PC-3 (cell line): ENCODE measurements around the gene IFNGR1. TPM values are rescaled to one million over a fixed set of nuclear protein-coding genes. Genes with fewer than 3 reads are reported as not detected.

ENCODE experiments used
- ATAC-seq: fragments of 200-7000 bp; cut with Tn5 transposase; 2 replicates; pipeline ENCODE4 v1.9.1; 2020; ENCODE audit warnings: mild to moderate bottlenecking, moderate library complexity
- BruUV-seq: library from RNA; stranded (reverse); fragments of 400-500 nt; replicated peaks from 2 replicates; lab custom pipeline; 2021; lab: Mats Ljungman, UMichigan
- CTCF ChIA-PET: fragments of 300-600 bp; sonication (Branson Sonifier 250); formaldehyde crosslinking; loops from one replicate; lab custom pipeline; 2022; ENCODE audit warnings: antibody characterized with exemption; lab: Charles Lee
- POLR2A ChIA-PET: fragments of 300-600 bp; sonication (Branson Sonifier 250); formaldehyde crosslinking; loops from one replicate; lab custom pipeline; 2022; ENCODE audit warnings: antibody characterized with exemption; ENCODE audit not compliant: unreplicated experiment; lab: Charles Lee
- DNase-seq: peaks from one replicate; pipeline ENCODE4 v3.0.0-alpha.2; 2015
- H2AFZ ChIP-seq: fragments of 300-600 bp; sonication (generic); 2 replicates; pipeline ENCODE4 v1.6.0; 2016; ENCODE audit warnings: antibody characterized with exemption, low read length
- H3F3A ChIP-seq: fragments of 300-600 bp; sonication (generic); one replicate; pipeline ENCODE4 v1.6.0; 2017; ENCODE audit warnings: antibody characterized with exemption, low read length, control low read depth, mild to moderate bottlenecking; ENCODE audit not compliant: unreplicated experiment
- H3K27ac ChIP-seq: fragments of 300-600 bp; sonication (generic); 2 replicates; pipeline ENCODE4 v1.5.1; 2016; ENCODE audit warnings: mild to moderate bottlenecking, low read length
- H3K27me3 ChIP-seq: fragments of 300-600 bp; sonication (generic); 2 replicates; pipeline ENCODE4 v1.6.1; 2016; ENCODE audit warnings: low read length, mixed read lengths
- H3K36me3 ChIP-seq: fragments of 300-600 bp; sonication (generic); 2 replicates; pipeline ENCODE4 v1.6.1; 2016; ENCODE audit warnings: low read depth, mixed run types, low read length, mixed read lengths
- H3K4me1 ChIP-seq: fragments of 300-600 bp; sonication (generic); 2 replicates; pipeline ENCODE4 v1.5.1; 2016; ENCODE audit warnings: low read length; ENCODE audit not compliant: insufficient read depth
- H3K4me2 ChIP-seq: fragments of 300-600 bp; sonication (generic); 2 replicates; pipeline ENCODE4 v1.6.0; 2016; ENCODE audit warnings: low read length
- H3K4me3 ChIP-seq: fragments of 300-600 bp; sonication (generic); 2 replicates; pipeline ENCODE4 v1.5.1; 2016; ENCODE audit warnings: mild to moderate bottlenecking, low read length, mixed read lengths
- H3K79me2 ChIP-seq: fragments of 300-600 bp; sonication (generic); 2 replicates; pipeline ENCODE4 v1.6.1; 2017; ENCODE audit warnings: low read length, mixed read lengths
- H3K9ac ChIP-seq: fragments of 300-600 bp; sonication (generic); 2 replicates; pipeline ENCODE4 v1.6.0; 2016; ENCODE audit warnings: mild to moderate bottlenecking, low read length
- H3K9me2 ChIP-seq: fragments of 300-600 bp; sonication (generic); replicated peaks from 2 replicates; pipeline ENCODE4 v1.6.1; 2016; ENCODE audit warnings: mixed run types, low read length, mixed read lengths
- H3K9me3 ChIP-seq: fragments of 300-600 bp; sonication (generic); 2 replicates; pipeline ENCODE4 v1.6.1; 2016; ENCODE audit warnings: low read length, mixed read lengths
- H4K20me1 ChIP-seq: fragments of 300-600 bp; sonication (generic); 2 replicates; pipeline ENCODE4 v1.6.1; 2016; ENCODE audit warnings: low read length, mixed read lengths
- EZH2 ChIP-seq: fragments of 300-600 bp; sonication (generic); IDR thresholded peaks from one replicate; pipeline ENCODE4 v1.6.1; 2017; ENCODE audit warnings: antibody characterized with exemption, mild to moderate bottlenecking, low read length; ENCODE audit not compliant: unreplicated experiment
- EZH2phosphoT487 ChIP-seq: fragments of 300-600 bp; sonication (generic); IDR thresholded peaks from 2 replicates; pipeline ENCODE4 v1.6.1; 2018; ENCODE audit warnings: mild to moderate bottlenecking, antibody characterized with exemption, low read length, borderline replicate concordance
- intact Hi-C: fragments of 100-400 bp; cut with micrococcal nuclease; formaldehyde crosslinking; loops from 2 replicates; pipeline ENCODE4 v1.9.0; 2023
- total RNA-seq: library from RNA; depleted of rRNA; stranded (reverse); fragments of >200 nt; gene quantifications from 2 replicates; pipeline ENCODE4 v1.2.3, GENCODE V29; 2014
- TF ChIP-seq, protein P1 (sequence below): fragments of 300-600 bp; sonication (generic); conservative IDR thresholded peaks from 2 replicates; pipeline ENCODE4 v1.5.1; 2017; ENCODE audit warnings: antibody characterized with exemption, low read depth, mild to moderate bottlenecking, low read length

The IFNGR1 gene
- total RNA-seq, 1 experiment from 2014 or later: 24.6 TPM

DNA sequence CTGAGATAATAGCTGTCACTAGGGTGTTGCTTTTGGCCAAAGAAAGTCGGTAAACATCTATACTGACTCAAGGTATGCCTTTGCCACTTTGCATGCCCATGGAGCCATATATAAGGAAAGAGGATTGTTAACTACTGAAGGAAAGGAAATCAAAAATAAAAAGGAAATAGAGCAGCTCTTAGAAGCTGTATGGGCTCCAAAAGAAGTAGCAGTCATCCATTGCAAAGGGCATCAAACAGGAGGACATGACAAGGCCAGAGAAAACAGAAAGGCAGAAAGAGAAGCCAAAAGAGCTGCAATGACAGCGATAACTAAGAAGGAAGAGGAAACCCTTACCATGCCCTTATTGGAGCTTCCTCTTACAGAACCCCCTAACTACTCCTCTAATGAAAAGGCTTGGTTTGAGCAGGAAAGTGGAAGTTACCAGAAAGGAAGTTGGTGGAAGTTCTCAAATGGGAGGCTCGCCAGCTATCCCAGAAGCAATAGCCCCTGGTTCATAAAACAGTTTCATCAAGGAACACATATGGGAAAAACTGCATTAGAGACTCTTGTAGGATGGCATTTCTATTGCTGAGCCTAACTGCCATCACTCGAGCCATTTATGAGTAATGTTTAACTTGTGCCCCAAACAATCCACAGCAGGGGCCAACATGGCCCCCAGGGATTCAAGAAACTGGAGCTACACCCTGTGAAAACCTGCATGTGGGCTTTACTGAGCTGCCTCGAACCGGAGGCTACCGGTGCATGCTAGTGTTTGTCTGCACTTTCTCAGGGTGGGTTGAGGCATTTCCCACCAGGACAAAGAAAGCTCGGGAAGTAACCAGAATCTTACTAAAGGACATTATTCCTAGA is 52.7 kb downstream of the IFNGR1 start:
- no peaks in the 10 kb centered on the region for H3K4me1 ChIP-seq
- no peaks in the 10 kb centered on the region for H3K79me2 ChIP-seq
- no peaks in the 10 kb centered on the region for H3F3A ChIP-seq
- BruUV-seq: no TSS peak
- no peaks in the 10 kb centered on the region for H3K36me3 ChIP-seq
- DNase-seq (no peak), ATAC-seq (no peak)
- H3K4me2 ChIP-seq: no peak overlapping the region
- H3K4me3 ChIP-seq: no peak overlapping the region
- POLR2A ChIA-PET: no interaction called here
- CTCF ChIA-PET: no interaction called here
- H3K27me3 ChIP-seq: no peaks in the 10 kb centered on the region
- TF ChIP-seq, protein P1, sequence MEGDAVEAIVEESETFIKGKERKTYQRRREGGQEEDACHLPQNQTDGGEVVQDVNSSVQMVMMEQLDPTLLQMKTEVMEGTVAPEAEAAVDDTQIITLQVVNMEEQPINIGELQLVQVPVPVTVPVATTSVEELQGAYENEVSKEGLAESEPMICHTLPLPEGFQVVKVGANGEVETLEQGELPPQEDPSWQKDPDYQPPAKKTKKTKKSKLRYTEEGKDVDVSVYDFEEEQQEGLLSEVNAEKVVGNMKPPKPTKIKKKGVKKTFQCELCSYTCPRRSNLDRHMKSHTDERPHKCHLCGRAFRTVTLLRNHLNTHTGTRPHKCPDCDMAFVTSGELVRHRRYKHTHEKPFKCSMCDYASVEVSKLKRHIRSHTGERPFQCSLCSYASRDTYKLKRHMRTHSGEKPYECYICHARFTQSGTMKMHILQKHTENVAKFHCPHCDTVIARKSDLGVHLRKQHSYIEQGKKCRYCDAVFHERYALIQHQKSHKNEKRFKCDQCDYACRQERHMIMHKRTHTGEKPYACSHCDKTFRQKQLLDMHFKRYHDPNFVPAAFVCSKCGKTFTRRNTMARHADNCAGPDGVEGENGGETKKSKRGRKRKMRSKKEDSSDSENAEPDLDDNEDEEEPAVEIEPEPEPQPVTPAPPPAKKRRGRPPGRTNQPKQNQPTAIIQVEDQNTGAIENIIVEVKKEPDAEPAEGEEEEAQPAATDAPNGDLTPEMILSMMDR: no peak
- TF ChIP-seq EZH2phosphoT487 (no peak), EZH2 (no peak)
- H2AFZ ChIP-seq: no peak overlapping the region
- H3K9me3 ChIP-seq: no peaks in the 10 kb centered on the region
- H4K20me1 ChIP-seq: no peaks in the 10 kb centered on the region
- H3K9ac ChIP-seq: no peak overlapping the region
- no peak overlapping the region for H3K27ac ChIP-seq
- intact Hi-C loops: no loop called here
- H3K9me2 ChIP-seq: no peaks in the 10 kb centered on the region

- POLR2A ChIA-PET: no interaction called here
- intact Hi-C loops: no loop called here
- no TSS peak for BruUV-seq
Observed at GRCh38 chr6:137165375-137166246, 53.6 kb downstream of the IFNGR1 start.

More at GRCh38 chr6:137165375-137166246, 53.6 kb downstream of the IFNGR1 start:
- Histone ChIP-seq H3K27ac (no peak overlapping the region), H3K36me3 (no peaks in the 10 kb centered on the region), H3K9ac (no peak overlapping the region), H3K4me1 (no peaks in the 10 kb centered on the region), H3K27me3 (no peaks in the 10 kb centered on the region), H2AFZ (no peak overlapping the region), H3F3A (no peaks in the 10 kb centered on the region), H3K9me2 (no peaks in the 10 kb centered on the region), H3K4me3 (no peak overlapping the region), H4K20me1 (no peaks in the 10 kb centered on the region), H3K79me2 (no peaks in the 10 kb centered on the region), H3K9me3 (no peaks in the 10 kb centered on the region), H3K4me2 (no peak overlapping the region)
- no peak for ATAC-seq
- CTCF ChIA-PET: no interaction called here
- DNase-seq: peak; percentile 26
- TF ChIP-seq, protein P1: no peak; the same call in 1 of the 2 replicates
- no peak for TF ChIP-seq EZH2phosphoT487
- no peak for TF ChIP-seq EZH2
